Trophoblast cell (in vitro differentiated cells and primary cell): ENCODE results near the gene MYDGF.

Source experiments
- DNase-seq, 2 donors: peaks; one replicate each; pipeline ENCODE4 v3.0.0-alpha.2; 2016
- H2AFZ ChIP-seq: 2 replicates; pipeline ENCODE4 v1.6.1; 2013; ENCODE audit warnings: low read length, moderate library complexity, mild to moderate bottlenecking; ENCODE audit not compliant: insufficient read depth, poor library complexity
- H2AK5ac ChIP-seq: 2 replicates; pipeline ENCODE4 v1.6.1; 2013; ENCODE audit warnings: mild to moderate bottlenecking, low read length
- H2BK120ac ChIP-seq: 2 replicates; pipeline ENCODE4 v1.6.1; 2013; ENCODE audit warnings: low read length, mild to moderate bottlenecking, moderate library complexity; ENCODE audit not compliant: insufficient read depth, poor library complexity
- H2BK12ac ChIP-seq: 2 replicates; pipeline ENCODE4 v1.6.1; 2013; ENCODE audit warnings: mild to moderate bottlenecking, low read length, moderate library complexity
- H2BK5ac ChIP-seq: 2 replicates; pipeline ENCODE4 v1.6.1; 2013; ENCODE audit warnings: low read length, low read depth, moderate library complexity, mild to moderate bottlenecking; ENCODE audit not compliant: poor library complexity
- H3K14ac ChIP-seq: 2 replicates; pipeline ENCODE4 v1.6.1; 2013; ENCODE audit warnings: mild to moderate bottlenecking, low read length
- H3K18ac ChIP-seq: 2 replicates; pipeline ENCODE4 v1.6.1; 2013; ENCODE audit warnings: mild to moderate bottlenecking, low read length
- H3K23ac ChIP-seq: 2 replicates; pipeline ENCODE4 v1.6.1; 2013; ENCODE audit warnings: low read length
- H3K27ac ChIP-seq: 2 replicates; pipeline ENCODE4 v1.5.1; 2013; ENCODE audit warnings: low read depth, mild to moderate bottlenecking, inconsistent platforms, low read length, moderate library complexity
- H3K27me3 ChIP-seq: 2 replicates; pipeline ENCODE4 v1.6.1; 2013; ENCODE audit warnings: inconsistent platforms, mild to moderate bottlenecking, low read length, moderate library complexity; ENCODE audit not compliant: insufficient read depth
- H3K36me3 ChIP-seq, 2 experiments: 1 replicate in 1 of 2; 2 replicates in 1 of 2; pipeline ENCODE4 v1.6.1; 2013; ENCODE audit warnings: low read length in 2 of 2, mild to moderate bottlenecking in 2 of 2, moderate library complexity in 1 of 2; ENCODE audit not compliant: insufficient read depth in 2 of 2, control insufficient read depth in 1 of 2
- H3K4ac ChIP-seq: 2 replicates; pipeline ENCODE4 v1.6.1; 2013; ENCODE audit warnings: low read depth, mild to moderate bottlenecking, low read length, moderate library complexity
- H3K4me1 ChIP-seq, 2 experiments: 1 replicate in 1 of 2; 2 replicates in 1 of 2; pipeline ENCODE4 v1.6.1; 2013; ENCODE audit warnings: low read length in 2 of 2, mild to moderate bottlenecking in 2 of 2, moderate library complexity in 1 of 2; ENCODE audit not compliant: insufficient read depth in 2 of 2, control insufficient read depth in 1 of 2
- H3K4me2 ChIP-seq: 2 replicates; pipeline ENCODE4 v1.6.1; 2013; ENCODE audit warnings: inconsistent platforms, mild to moderate bottlenecking, low read length, moderate library complexity
- H3K4me3 ChIP-seq: 2 replicates; pipeline ENCODE4 v1.5.1; 2013; ENCODE audit warnings: mild to moderate bottlenecking, low read depth, low read length, inconsistent platforms
- H3K79me1 ChIP-seq: one replicate; pipeline ENCODE4 v1.6.1; 2013; ENCODE audit warnings: low read length
- H3K79me2 ChIP-seq: 2 replicates; pipeline ENCODE4 v1.6.1; 2013; ENCODE audit warnings: low read length, mild to moderate bottlenecking; ENCODE audit not compliant: control insufficient read depth, insufficient read depth, poor library complexity
- H3K9ac ChIP-seq: 2 replicates; pipeline ENCODE4 v1.6.1; 2013; ENCODE audit warnings: mild to moderate bottlenecking, low read length
- H3K9me3 ChIP-seq: 2 replicates; pipeline ENCODE4 v1.6.1; 2013; ENCODE audit warnings: low read depth, mild to moderate bottlenecking, control low read depth, inconsistent platforms, low read length; ENCODE audit not compliant: insufficient read depth
- H4K12ac ChIP-seq: 2 replicates; pipeline ENCODE4 v1.6.1; 2013; ENCODE audit warnings: low read depth, mild to moderate bottlenecking, low read length, moderate library complexity
- H4K8ac ChIP-seq: 2 replicates; pipeline ENCODE4 v1.6.1; 2013; ENCODE audit warnings: low read depth, mild to moderate bottlenecking, low read length, moderate library complexity
- H4K91ac ChIP-seq: one replicate; pipeline ENCODE4 v1.6.1; 2013; ENCODE audit warnings: low read depth, mild to moderate bottlenecking, low read length, moderate library complexity
- WGBS: extraction: QIAGEN DNeasy Blood & Tissue Kit; methylation state at CpG from one replicate; pipeline ENCODE4 v1.1.7; 2013; ENCODE audit warnings: missing lambda C conversion rate; ENCODE audit not compliant: insufficient read length, insufficient coverage; ENCODE audit errors: extremely low coverage; 5-methylcytosine and 5-hydroxymethylcytosine counted together

The MYDGF gene

DNA sequence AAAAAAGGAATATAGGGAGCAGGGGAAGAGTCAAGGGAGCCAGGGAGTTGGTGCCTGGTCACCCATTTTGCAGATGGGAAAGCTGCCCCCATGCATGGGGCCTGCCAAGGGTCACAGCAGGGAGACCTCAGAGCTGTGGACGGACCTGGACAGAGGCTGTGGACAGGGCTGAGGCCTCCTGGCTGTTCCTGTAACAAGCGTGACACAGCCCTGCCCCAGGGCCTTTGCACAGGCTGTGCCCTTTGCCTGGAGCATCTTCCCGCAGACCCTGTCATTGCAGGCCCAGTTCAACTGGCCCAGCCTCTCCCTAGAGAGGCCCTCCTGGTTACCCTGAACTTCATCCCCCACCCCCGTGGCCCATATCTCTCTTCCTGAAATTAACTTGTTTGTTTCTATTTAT, 24.4 kb downstream of the MYDGF start:
- no peak overlapping the region for H3K18ac ChIP-seq
- peaks cover 0 to 2% of the 10 kb centered on the region in 2 experiments for H3K36me3 ChIP-seq
- no peak overlapping the region for H2BK5ac ChIP-seq
- H3K27ac ChIP-seq = no peak overlapping the region
- no peak overlapping the region for H3K23ac ChIP-seq
- no peak overlapping the region for H2AFZ ChIP-seq
- H3K9me3 ChIP-seq = peaks cover 5% of the 10 kb centered on the region
- no peak overlapping the region for H2BK12ac ChIP-seq
- H3K27me3 ChIP-seq = no peaks in the 10 kb centered on the region
- no peak overlapping the region for H3K14ac ChIP-seq
- no peak overlapping the region for H4K8ac ChIP-seq
- H3K9ac ChIP-seq = no peak overlapping the region
- no peaks in the 10 kb centered on the region for H3K79me1 ChIP-seq
- WGBS = no CpG with 5 or more reads among the region's 4 CpGs
- H3K4me3 ChIP-seq = no peak overlapping the region
- peak; percentile 98 for DNase-seq
- H3K4me1 ChIP-seq = peaks cover 0 to 2% of the 10 kb centered on the region in 2 experiments
- no peak overlapping the region for H2AK5ac ChIP-seq
- H4K12ac ChIP-seq = no peak overlapping the region
- H3K4ac ChIP-seq = no peak overlapping the region
- H3K79me2 ChIP-seq = no peaks in the 10 kb centered on the region
- no peak overlapping the region for H4K91ac ChIP-seq
- H2BK120ac ChIP-seq = no peak overlapping the region
- no peak overlapping the region for H3K4me2 ChIP-seq

DNA sequence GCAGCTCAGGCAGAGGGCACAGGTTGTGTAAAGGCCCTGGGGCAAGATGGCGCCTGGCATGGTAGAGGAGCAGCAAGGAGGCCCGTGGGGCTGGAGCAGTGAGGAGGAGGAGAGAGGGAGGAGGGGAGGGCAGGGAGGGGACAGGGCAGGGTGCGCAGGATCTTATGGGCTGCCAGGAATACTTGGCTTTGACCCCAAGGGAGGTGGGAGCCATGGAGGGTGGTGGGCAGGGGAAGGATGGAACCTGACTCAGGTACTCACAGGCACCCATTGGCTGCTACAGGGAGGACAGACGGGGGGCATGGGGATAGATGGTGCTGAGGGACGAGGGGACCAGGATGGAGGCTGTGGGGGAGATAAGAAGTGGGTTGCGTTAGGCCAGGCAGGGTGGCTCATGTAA, 27.5 kb downstream of the MYDGF start:
- Histone ChIP-seq H4K12ac (no peak overlapping the region), H3K36me3 (no peaks in the 10 kb centered on the region), H2AK5ac (no peak overlapping the region), H2BK5ac (no peak overlapping the region), H2BK120ac (no peak overlapping the region), H3K9me3 (no peaks in the 10 kb centered on the region), H3K27me3 (no peaks in the 10 kb centered on the region), H3K4ac (no peak overlapping the region), H3K79me1 (no peaks in the 10 kb centered on the region), H3K4me1 (peaks cover 5 to 8% of the 10 kb centered on the region in 2 experiments), H3K4me3 (no peak overlapping the region), H3K4me2 (no peak overlapping the region), H3K14ac (no peak overlapping the region), H4K8ac (no peak overlapping the region), H3K23ac (no peak overlapping the region), H4K91ac (no peak overlapping the region), H2BK12ac (no peak overlapping the region), H3K18ac (no peak overlapping the region), H3K79me2 (peaks cover 4% of the 10 kb centered on the region), H3K9ac (no peak overlapping the region), H2AFZ (no peak overlapping the region), H3K27ac (no peak overlapping the region)
- no CpG with 5 or more reads among the region's 6 CpGs for WGBS
- DNase-seq = no peak

GRCh38 chr19:4641132-4641531, 29.0 kb downstream of the MYDGF start:
- Histone ChIP-seq H3K27ac (no peak overlapping the region), H2BK120ac (no peak overlapping the region), H3K4me1 (peaks cover 5 to 6% of the 10 kb centered on the region in 2 experiments), H3K36me3 (no peaks in the 10 kb centered on the region), H3K4me3 (no peak overlapping the region), H3K23ac (no peak overlapping the region), H4K91ac (no peak overlapping the region), H3K79me2 (peaks cover 4% of the 10 kb centered on the region), H4K12ac (no peak overlapping the region), H3K27me3 (no peaks in the 10 kb centered on the region), H2AK5ac (no peak overlapping the region), H4K8ac (no peak overlapping the region), H3K9me3 (no peaks in the 10 kb centered on the region), H3K14ac (no peak overlapping the region), H3K4me2 (no peak overlapping the region), H2AFZ (no peak overlapping the region), H3K4ac (no peak overlapping the region), H2BK12ac (no peak overlapping the region), H3K9ac (no peak overlapping the region), H3K79me1 (peaks cover 5% of the 10 kb centered on the region), H3K18ac (peak overlapping the region; percentile 5), H2BK5ac (no peak overlapping the region)
- peak; percentile 37 to 76 for DNase-seq
- WGBS = no CpG with 5 or more reads among the region's 14 CpGs

DNA sequence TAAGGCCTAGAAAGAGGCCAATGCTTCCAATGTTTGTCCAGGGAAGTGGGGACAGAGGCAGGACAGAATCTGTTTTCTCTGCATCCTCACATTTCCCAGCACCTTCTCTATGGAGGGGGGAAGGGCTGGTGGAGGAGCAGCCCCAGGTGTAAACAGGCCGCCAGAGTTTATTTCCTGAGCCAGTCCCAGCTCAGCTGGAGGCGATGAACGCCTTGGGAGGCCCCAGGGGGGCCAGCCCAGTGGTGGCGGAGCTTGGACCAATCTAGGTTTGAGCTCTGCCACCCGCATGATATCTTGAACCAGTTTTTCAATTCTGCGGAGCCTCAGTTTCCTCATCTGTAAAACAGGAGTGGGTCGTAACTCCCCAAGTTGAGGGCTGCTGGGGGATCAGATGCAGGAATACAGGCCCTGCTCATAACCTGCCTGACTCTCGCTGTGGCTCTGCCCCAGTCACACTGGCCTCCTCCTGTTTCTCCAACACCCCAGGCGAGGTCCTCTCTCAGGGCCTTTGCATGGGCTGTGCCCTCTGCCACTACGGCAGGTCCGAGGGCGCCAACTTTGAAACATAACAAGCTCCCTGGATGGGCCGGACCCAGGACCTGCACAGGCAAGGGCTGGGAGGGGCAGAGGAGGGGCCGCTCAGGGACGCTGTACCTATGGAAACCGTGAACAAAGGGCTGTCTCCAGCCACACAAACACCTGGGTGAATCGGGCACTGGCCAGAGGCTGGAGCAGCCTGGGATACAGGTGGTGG, 29.7 kb downstream of the MYDGF start:
- Histone ChIP-seq H3K79me2 (peaks cover 5% of the 10 kb centered on the region), H2BK12ac (no peak overlapping the region), H3K9ac (no peak overlapping the region), H3K14ac (no peak overlapping the region), H2AK5ac (peak overlapping the region; percentile 76), H3K18ac (peak overlapping the region; percentile 12), H3K4me1 (peaks cover 10 to 11% of the 10 kb centered on the region in 2 experiments), H4K12ac (no peak overlapping the region), H2BK5ac (no peak overlapping the region), H3K23ac (no peak overlapping the region), H4K91ac (no peak overlapping the region), H3K4me2 (peak overlapping the region; percentile 73), H3K4ac (no peak overlapping the region), H3K27me3 (no peaks in the 10 kb centered on the region), H4K8ac (no peak overlapping the region), H3K27ac (no peak overlapping the region), H3K4me3 (no peak overlapping the region), H3K9me3 (no peaks in the 10 kb centered on the region), H3K79me1 (peaks cover 10% of the 10 kb centered on the region), H2AFZ (no peak overlapping the region), H2BK120ac (no peak overlapping the region), H3K36me3 (no peaks in the 10 kb centered on the region)
- DNase-seq = peak; percentile 22 to 27
- WGBS = no CpG with 5 or more reads among the region's 17 CpGs
